HG02759 (cell line): ENCODE measurements around the gene PXMP2.
A peak's percentile ranks its signal among the peaks of the same experiment; 100 is the strongest.

Source experiments
- ATAC-seq: cut with Tn5 transposase; IDR thresholded peaks from one replicate; pipeline ENCODE4 v1.9.1; 2021; ENCODE audit warnings: mild to moderate bottlenecking, moderate library complexity; ENCODE audit not compliant: unreplicated experiment

PXMP2 gene

GRCh38 chr12:132659146-132659545 is 28.2 kb upstream of the PXMP2 start:
- no peak for ATAC-seq

DNA sequence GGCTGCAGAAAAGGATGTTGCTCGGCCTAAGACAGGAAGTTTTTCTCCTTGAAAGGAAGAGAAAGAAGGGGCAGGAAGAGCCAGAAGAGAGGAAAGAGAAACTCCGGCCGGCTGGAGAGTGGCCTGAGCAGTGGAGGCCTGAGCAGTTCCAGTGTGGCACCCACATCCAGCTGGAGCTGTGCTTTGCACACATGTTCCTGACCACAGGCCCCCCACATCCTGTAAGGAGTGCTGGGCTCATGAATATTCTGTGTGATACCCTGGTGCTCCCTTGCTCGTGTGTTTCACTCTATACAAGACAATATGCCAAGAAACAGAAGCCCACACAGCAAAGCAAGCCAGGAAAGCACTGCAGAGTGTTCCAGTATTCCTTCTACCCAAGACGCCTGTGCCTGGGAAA is 27.3 kb upstream of the PXMP2 start:
- no peak for ATAC-seq

GRCh38 chr12:132660996-132661395 is 26.4 kb upstream of the PXMP2 start:
- ATAC-seq, result no peak

DNA sequence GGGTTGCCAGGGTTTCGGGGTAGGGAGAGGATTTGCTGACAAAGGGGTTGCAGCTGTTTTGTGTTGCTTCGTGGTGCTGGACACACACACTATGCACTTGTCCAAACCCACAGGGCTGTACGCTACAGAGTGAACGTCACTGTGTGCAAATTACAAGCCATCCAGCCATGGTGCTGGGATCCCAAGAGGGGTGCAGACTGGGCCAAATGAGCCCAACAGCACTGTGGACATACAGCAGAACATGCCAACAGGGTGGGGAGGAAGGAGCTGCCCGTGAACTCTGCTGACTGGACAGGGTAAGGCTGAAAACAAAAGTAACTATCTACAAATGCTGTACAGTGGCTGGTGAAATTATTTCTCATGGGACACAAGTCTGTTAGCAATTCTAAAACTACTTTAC is 25.4 kb upstream of the PXMP2 start:
- ATAC-seq, result no peak

DNA sequence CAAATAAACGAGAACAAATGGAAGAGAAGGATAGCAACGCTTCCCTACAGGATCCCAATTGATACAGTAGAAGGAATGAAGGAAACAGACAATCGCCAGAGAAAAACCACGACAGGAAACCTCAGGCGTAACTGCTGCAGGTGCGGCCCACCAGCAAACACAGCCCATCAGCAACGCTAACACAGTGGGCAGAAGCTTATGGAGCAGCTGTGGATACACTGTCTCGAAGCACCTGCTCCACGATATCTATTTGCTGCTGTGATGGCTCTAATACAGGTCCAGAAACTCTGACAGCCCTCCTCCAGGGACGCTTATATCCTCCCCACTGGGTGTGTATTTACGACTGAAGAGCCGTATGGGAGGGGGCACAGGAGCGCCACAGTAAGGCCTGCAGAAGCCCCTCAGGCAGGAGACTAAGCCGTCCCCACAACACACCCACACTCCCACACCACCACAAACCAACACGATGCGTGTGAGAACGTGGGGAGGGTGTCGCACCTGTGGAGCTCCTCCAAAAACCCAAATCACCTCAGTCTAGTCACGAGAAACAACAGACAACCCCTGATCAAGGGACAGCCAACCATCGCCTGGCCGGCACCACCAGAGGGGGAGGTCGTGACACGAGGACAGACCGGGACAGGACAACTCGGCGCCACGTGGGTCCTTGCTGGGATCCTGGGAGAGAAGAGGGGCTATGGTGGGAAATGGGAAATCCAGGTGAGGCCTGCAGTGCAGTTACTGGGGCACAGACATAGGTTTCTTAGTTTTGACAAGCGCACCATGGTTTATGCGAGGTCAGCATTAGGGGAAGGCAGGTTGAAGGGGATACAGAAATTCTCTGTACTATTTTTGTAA is 24.3 kb upstream of the PXMP2 start:
- no peak for ATAC-seq

DNA sequence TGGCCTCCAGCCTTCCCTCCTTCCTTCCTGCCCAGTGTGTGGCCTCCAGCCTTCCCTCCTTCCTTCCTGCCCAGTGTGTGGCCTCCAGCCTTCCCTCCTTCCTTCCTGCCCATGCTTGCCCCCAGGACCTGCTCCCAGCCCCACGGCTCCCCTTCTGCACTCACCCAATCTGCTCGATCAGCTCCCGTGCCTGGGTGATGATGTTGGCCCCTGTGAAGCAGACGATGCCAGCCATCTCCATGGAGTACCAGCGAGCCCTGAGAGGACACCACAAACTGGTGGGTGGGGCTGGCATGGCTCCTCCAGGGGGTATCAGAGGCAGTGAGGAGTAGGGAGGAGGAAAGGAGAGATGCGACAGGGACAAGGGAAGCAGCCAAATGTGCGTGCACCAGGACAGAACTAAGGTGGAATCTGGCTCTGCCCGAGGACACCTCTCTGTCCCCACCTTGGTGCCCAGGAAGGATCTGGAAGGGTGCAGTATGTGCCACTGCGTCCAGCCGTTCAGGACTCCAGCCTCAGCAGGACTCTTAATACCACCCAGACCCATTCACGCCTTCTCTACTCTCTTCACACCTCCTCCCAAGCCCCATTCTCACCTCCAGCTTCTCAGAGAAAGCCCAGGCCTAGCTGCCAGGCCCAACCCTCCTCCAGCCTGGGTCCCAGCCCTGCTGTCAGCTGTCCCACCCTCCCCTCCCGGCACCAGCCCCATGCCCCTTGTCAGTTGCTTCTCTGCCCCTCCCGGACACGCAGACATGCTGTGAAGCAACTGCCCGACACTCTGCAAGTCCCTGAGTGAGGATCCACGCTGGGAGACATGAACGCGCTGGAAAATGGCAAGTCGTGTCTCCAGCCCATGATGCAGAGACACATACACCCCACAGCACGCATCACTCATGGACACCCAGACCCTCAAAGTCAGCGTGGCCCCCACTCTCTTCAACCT is 22.9 kb upstream of the PXMP2 start:
- no peak for ATAC-seq

DNA sequence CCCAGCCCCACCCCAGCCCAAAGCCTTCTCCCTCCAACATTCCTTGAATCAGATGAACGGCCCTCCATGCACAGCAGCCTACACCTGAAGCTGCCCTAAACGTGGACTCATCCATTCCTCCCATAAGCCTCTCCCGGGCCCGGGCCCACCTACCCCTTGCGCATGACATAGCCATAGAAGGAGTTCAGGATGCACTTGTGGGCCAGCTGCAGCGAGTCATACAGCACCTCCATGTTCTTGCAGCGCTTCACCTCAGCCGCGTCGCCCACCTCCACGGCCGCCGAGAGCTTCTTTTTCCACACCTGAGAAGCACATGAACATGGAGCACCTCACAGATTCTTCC is 22.3 kb upstream of the PXMP2 start:
- no peak for ATAC-seq

GRCh38 chr12:132665794-132666193 is 21.6 kb upstream of the PXMP2 start:
- ATAC-seq, result no peak

DNA sequence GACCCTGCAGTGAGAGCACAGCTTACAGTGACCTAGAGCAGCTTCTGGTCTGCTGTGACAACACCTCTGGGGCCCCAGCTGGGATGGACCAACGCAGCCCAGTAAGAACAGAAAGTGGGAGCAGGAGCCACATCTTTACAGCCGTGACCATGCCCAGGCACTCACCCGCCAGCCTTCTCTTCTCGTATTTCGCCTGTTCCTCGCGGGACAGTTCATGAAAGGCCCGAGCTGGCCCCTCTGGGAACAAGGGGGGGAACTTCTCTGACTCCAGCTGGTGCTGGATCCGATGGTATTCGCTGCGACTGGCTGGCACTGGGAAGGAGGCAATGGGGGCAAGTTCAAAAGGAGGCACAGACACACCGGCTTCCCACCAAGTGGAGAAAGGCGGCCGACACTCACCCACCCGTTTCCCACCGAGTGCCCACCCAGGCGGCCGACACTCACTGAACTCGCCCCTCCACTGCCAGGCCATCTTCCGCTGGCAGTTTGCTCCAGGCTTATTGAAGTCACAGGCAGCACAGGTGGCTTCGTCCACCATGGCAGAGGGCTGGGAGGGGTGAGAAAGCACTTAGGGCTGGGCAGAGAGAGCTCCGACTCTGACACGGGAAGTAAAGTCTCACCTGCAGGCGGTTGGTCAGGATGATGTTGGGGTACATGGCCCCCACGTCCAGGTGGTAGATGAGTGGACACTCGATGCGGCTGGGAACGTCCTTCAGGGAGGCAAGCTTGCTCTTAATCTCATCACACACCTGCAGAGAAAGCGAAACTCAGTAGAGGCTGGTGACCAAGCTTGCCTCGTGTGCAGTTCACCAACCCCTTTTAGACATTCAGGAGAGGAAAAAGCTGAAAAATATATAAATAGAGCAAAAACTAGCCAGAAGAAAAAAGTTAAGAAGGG is 18.9 kb upstream of the PXMP2 start:
- ATAC-seq, result no peak

DNA sequence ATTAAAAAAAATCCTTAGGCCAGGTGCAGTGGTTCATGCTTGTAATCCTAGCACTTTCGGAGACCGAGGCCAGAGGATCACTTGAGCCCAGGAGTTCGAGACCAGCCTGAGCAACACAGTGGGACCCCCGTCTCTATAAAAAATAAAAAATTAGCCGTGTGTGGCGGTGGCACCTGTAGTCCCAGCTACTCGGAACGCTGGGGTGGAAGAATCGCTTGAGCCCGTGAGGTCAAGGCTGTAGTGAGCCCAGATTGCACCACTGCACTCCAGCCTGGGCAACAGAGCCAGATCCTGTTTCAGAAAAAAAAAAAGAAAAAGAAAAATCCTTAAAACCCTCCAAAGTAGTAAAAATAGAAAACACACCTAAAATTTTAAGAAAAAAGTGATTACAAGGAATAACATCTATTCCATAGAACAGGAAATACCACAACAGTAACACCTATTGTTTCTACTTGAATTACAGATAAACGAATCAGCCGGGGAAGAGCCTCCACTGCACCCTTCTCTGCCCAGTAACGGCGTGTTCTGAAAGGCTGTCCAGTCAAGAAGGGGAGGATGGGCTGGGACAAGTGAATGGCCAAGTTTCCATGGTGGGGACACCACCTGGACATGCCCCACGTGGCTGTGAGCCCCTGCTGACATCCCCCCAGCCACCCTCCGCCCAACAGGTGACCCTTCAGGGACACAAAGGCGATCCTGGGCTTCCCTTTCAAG is 18.1 kb upstream of the PXMP2 start:
- no peak for ATAC-seq

- ATAC-seq, result no peak
Observed at GRCh38 chr12:132672116-132672515, 15.3 kb upstream of the PXMP2 start.

- ATAC-seq, result no peak
Observed at GRCh38 chr12:132672678-132673077, 14.7 kb upstream of the PXMP2 start.

DNA sequence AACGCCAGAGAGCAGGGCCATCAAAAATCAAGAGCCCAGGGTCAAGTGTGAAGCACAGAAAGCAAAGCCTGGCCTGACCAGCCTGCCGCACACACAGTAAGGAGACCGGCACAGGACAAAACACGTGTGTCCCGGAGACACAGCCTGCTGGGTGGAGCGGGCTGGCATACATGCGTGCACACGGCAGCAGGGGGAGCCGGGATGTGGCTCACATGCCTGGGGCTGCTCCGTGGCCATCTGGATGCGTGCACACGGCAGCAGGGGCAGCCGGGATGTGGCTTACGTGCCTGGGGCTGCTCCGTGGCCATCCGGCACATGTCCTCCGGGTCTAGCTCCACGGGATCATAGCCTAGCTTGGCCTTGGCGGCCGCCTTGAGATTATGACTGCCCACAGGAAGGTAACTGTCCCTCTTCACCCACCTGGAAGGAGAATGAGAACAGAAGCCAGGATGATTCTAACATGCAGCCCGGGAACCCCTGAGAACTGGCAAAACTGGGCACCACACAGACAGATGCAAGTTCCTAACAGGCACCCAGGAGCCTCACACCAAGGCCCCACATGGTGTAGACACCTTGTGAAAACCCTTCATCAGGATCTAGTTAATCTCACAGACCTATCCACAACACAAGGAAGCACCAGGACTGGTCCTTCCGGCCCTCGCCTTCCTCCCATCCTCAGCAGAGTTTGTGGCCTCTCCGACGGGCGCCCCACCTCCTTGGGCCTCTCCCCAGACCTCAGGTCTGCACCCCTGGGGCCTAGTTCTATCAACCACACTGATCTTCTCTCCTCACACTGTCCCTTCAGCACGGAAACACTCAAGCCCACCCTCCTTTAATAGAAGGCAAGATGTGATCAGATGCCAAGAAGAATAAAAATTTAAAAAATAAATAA is 13.9 kb upstream of the PXMP2 start:
- ATAC-seq, result no peak

DNA sequence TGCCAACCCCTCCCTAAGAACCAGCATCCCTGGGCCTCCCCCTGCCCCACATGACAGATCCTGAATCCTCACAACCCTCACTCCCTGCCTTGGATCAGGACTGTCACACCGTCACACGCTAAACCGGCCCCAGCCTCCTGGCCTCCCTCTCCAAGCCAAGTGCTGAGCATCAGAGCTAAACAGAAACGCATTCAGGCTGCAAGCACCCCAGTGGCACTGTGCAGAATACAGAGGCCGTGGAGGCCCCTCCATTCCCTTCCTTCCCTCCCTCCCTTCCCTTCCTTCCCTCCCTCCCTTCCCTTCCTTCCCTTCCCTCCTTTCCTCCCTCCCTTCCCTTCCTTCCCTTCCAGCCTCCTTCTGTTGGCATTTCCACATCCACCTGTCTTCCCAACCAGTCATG is 12.8 kb upstream of the PXMP2 start:
- ATAC-seq, result no peak

GRCh38 chr12:132675757-132676432 is 11.5 kb upstream of the PXMP2 start:
- ATAC-seq, result no peak

- ATAC-seq, result no peak
Observed at GRCh38 chr12:132677492-132677891, 9.9 kb upstream of the PXMP2 start.

- ATAC-seq, result no peak
Observed at GRCh38 chr12:132685400-132685799, 2.0 kb upstream of the PXMP2 start.

GRCh38 chr12:132686825-132687210 is 569 bp upstream of the PXMP2 start:
- ATAC-seq, result peak; percentile 10

DNA sequence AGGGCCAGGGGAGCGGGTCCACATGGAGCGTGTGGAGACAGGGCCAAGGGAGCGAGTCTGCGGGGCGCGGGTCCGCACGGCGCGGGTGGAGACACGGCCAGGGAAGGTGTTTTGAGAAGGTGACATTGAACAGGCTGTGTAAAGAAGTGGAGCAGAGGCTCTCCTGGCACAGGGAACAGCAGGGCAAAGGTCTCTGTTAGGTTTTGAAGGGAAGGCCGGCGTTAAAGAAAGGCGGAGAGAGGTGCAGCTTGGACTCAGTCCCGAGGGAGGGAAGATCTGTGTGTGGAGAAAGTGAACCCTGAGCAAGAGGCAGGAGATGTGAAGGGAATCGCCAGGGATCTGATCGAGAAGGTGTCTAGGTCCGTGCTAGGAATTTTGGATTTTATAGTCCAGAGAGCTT is 1.8 kb downstream of the PXMP2 start:
- no peak for ATAC-seq
